Subcutaneous adipose tissue (tissue), 4 donors: ENCODE data around the gene PHRF1. TPM values are rescaled to one million over a fixed set of nuclear protein-coding genes. Genes with fewer than 3 reads are reported as not detected.

ENCODE experiments used
- total RNA-seq, 4 donors: library from RNA; depleted of rRNA; stranded (reverse); fragments of >200 nt; gene quantifications; one replicate each; pipeline ENCODE4 v1.1.0, GENCODE V29; 2016
- TF ChIP-seq, protein P1 (sequence below): fragments of 450-650 bp; IDR thresholded peaks from one replicate; pipeline ENCODE4 v1.5.1; 2016; ENCODE audit warnings: low read depth, mild to moderate bottlenecking, control low read depth, antibody characterized with exemption, moderate library complexity

Gene PHRF1
- total RNA-seq, 4 donors from 2014 or later: 9.0 to 28.4 (median 12.6) TPM

DNA sequence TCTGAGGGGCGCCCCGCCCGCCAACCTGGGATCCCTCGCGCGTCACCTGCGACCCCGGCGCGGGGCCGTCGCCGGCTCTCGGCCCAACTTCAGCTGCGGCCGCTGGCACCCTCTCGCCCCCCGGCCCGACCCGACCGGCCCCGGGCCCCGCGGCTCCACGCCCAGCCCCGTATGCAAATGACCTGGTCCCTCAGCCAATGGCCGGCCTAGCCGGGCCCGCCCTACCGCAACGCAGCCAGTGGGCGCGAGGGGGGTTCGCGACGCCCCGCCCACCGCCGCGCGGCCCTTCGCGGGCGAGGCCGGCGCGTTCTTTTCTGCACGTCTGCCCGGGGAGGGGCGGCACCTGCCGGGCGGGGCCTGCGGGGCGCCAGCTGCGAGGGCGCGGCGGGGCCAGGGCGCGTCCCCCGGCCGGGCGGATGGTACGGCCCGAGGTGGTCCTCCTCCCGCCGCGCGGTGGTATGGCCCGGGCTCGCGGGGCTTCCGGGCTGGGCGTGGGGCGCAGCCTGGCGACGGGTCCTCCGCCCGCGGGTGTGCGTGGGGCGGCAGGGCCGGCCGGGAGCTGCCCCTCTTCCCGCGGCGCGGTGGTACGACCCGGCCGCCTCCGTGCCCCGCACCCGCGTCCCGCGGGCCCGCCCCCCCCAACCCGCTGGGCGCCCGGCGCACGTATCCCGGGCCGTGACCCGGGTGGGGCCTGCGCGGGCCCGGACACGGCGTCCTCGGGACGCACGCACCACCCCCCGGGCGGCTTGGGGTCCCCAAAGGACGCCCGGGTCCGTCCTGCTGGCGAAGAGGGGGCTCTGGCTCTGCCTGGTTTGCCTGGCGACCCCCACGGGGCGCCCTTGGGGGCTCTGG lies 7.7 kb upstream of the PHRF1 start:
- TF ChIP-seq, protein P1, sequence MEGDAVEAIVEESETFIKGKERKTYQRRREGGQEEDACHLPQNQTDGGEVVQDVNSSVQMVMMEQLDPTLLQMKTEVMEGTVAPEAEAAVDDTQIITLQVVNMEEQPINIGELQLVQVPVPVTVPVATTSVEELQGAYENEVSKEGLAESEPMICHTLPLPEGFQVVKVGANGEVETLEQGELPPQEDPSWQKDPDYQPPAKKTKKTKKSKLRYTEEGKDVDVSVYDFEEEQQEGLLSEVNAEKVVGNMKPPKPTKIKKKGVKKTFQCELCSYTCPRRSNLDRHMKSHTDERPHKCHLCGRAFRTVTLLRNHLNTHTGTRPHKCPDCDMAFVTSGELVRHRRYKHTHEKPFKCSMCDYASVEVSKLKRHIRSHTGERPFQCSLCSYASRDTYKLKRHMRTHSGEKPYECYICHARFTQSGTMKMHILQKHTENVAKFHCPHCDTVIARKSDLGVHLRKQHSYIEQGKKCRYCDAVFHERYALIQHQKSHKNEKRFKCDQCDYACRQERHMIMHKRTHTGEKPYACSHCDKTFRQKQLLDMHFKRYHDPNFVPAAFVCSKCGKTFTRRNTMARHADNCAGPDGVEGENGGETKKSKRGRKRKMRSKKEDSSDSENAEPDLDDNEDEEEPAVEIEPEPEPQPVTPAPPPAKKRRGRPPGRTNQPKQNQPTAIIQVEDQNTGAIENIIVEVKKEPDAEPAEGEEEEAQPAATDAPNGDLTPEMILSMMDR: no peak

DNA sequence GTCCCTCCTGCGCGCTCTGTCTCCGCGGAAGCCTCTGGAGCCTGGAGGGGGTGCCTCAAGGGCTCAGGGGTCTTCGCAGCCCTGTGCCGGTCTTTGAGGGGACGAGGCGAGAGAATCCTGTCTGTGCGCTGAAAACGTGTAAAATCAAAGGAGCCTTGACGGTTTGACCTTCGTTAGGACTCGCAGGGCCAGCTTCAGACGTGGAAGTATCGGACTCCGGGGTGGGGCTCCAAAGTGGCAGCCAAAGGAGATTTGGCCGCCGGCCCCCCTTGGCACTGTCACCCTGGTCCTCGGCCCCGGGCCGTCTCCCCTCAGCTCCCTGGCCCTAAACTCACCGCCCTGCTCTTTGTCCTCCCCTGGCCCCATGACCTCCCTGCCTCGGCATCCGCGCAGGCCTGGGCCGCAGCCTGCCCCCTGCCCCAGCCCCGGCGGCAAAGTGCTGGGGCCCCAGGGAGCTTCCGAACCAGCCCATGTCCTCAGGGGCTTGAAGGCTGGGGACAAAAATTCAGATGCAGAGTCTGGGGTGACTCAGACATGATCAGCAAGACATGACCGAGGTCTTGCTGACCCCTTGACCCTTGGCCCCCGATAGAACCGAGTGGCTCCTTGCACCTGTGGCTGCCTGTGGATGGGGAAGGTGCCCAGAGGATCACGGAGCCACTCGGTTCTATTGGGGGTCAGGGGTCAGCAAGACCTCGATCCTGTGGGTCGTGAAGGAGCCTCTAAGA lies 6.9 kb upstream of the PHRF1 start:
- TF ChIP-seq, protein P1: no peak

DNA sequence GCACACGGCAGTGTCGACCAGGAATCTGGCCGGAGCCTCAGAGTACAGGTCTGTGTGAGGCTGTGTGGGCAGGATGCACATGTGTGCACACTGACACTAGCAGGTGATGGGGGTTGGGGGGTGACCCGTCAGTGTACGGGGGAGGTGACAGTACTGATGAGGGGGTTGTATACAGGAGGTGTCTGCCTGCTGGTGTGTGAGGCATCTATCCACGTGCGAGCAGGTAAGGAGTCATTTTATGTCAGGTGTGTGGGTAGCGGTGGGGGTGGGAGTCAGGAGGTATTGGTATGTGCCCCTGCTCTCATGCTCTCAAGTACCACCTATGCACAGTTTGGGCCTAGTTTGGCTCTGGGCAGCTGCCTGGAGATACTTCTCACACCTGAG lies 4.5 kb upstream of the PHRF1 start:
- TF ChIP-seq, protein P1: no peak

DNA sequence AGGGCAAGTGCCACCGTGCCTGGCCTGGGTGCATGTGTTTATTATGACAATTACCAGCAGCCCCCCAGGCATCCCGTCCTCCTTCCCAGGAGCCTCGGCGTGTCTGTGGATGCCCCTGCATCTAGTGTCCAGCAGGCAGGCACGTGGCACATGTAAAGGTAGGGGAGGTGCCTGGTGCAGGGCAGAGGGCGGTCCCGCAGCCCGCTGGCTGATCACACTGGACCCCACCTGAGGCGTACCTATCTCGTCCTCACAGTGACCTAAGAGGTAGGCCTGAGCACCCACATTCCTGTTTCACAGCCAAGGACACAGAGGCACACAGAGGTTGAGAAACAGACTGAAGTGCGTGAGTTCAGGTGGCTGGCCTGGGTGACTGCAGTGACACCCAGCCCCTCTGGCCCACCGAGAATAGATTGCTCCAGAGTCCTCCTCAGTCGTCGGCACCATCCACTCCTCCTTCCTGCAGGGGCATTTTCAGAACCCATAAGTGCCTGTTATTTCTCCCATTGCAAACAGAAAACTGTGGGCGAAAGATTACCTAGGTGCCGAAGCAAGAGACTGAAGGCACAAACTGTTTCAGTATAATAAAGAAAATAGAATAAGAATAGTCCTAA lies 3.0 kb upstream of the PHRF1 start:
- TF ChIP-seq, protein P1: no peak

DNA sequence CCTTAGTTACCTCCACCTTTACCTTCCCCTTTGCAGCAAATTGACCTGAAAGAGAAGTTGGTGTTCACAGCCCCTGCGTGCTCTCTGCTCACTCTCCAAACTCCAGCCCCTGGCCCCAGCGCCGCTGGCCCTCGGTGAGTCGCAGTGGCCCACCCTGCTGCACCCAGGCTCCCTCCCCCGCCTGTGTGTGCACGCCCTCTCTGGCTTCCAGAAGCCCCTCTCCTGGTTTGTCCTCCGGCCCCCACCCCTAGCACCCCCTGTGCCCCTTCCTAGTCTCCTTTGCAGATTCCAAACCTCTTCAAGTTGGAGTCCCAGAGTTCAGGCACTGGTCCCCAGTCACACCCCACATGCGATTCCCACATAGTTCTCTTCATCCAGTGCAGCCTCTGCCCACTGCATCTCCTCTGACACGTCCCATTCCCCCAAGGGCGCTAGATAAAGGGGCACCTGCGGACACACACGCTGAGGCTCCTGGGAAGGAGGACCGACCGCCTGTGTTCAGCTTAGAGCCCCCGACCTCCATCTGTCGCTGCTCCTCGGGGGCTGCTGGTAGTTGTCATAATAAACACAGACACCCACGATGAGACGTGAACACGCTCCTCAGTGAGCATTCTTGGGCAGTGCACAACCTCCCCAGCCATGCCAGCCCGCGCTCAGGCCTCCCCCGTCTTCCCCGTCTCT lies 1.5 kb upstream of the PHRF1 start:
- TF ChIP-seq, protein P1: no peak

DNA sequence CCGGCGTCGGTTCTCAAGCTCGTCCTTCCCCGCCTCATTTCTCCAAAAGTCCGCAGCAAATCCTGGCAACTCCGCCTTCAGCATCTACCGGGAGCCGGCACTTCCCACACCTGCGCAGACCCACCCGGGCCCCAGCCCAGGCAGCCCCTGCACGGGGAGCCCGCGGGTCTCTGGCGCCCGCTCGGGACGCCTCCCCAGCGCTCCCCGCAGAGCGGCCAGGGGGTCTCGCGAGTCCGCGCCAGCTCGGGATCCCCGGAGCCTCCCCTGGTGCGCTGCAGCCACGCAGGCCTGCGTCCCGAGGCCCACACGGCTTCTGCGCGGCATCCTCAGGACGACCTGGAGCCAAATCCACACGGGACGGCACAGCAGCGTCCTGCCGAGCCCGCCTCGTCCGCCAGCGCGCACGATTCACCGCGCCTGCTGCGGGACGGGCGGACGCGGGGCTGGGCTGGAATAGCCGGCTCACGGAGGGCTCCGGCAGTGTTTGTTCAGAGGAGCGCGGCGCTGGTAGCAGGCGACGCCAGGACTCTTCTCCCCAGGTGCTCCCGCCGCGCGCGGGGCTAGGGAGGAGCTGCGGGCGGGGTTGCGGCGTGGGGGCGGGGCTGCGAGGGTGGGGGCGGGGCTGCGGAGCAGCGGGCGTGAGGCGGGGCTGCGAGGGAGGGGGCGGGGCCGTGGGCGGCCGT lies 816 bp upstream of the PHRF1 start:
- TF ChIP-seq, protein P1: no peak
